ENCODE measurements around the gene DMPK. TPM values are rescaled to one million over a fixed set of nuclear protein-coding genes. Genes with fewer than 3 reads are reported as not detected.

DMPK gene
- 441 TPM for total RNA-seq
- long read RNA-seq, transcript DMPK-203 (13 exons, 1,982 nt), result minor isoform, 14 of 603 reads
- long read RNA-seq, transcript DMPK-204 (15 exons, 2,754 nt), result minor isoform, 15 of 603 reads
- long read RNA-seq, transcript DMPK-215 (1 exons, 1,410 nt), result minor isoform, 20 of 603 reads
- long read RNA-seq, transcript DMPK-201 (15 exons, 2,787 nt), result major isoform, 49 of 603 reads
- long read RNA-seq, partial matches to known transcripts, result 184 of 603 reads
- long read RNA-seq, other reads (novel, unspliced or antisense), result 296 of 603 reads

- DNase-seq (ENCODE audit: low spot score), result no peak
- intact Hi-C loops (cut with DNase I), result loop anchor here (2.0 kb wide), 1 partner anchor 13 kb away; the partner anchor contains the start of gene SIX5
Observed at GRCh38 chr19:45782162-45782691, at the start of gene DMPK. DMPK (minus strand) TSS chr19:45782490; CDS start chr19:45782352, 138 bp downstream.

GRCh38 chr19:45828945-45829344, 46.7 kb upstream of the DMPK start:
- DNase-seq (ENCODE audit: low spot score), result no peak
- intact Hi-C loops (cut with DNase I), result no loop called here

- intact Hi-C loops (cut with DNase I), result no loop called here
- no peak for DNase-seq (ENCODE audit: low spot score)
Observed at GRCh38 chr19:45828523-45828922, 46.2 kb upstream of the DMPK start.

GRCh38 chr19:45827459-45828093, 45.3 kb upstream of the DMPK start:
- DNase-seq (ENCODE audit: low spot score), result no peak
- intact Hi-C loops (cut with DNase I), result no loop called here

GRCh38 chr19:45826934-45827333, 44.6 kb upstream of the DMPK start:
- no peak for DNase-seq (ENCODE audit: low spot score)
- intact Hi-C loops (cut with DNase I), result no loop called here

GRCh38 chr19:45825917-45826893, 43.9 kb upstream of the DMPK start:
- intact Hi-C loops (cut with DNase I), result no loop called here
- no peak for DNase-seq (ENCODE audit: low spot score)

GRCh38 chr19:45825263-45825605, 42.9 kb upstream of the DMPK start:
- intact Hi-C loops (cut with DNase I), result no loop called here
- no peak for DNase-seq (ENCODE audit: low spot score)

- no peak for DNase-seq (ENCODE audit: low spot score)
- intact Hi-C loops (cut with DNase I), result no loop called here
Observed at GRCh38 chr19:45824531-45825262, 42.4 kb upstream of the DMPK start.

GRCh38 chr19:45824041-45824471, 41.8 kb upstream of the DMPK start:
- no peak for DNase-seq (ENCODE audit: low spot score)
- intact Hi-C loops (cut with DNase I), result no loop called here

GRCh38 chr19:45823182-45823581, 40.9 kb upstream of the DMPK start:
- intact Hi-C loops (cut with DNase I), result no loop called here
- DNase-seq (ENCODE audit: low spot score), result no peak

GRCh38 chr19:45822716-45823115, 40.4 kb upstream of the DMPK start:
- no peak for DNase-seq (ENCODE audit: low spot score)

GRCh38 chr19:45821570-45821969, 39.3 kb upstream of the DMPK start:
- no peak for DNase-seq (ENCODE audit: low spot score)
- intact Hi-C loops (cut with DNase I), result no loop called here

More at GRCh38 chr19:45822716-45823115, 40.4 kb upstream of the DMPK start:
- intact Hi-C loops (cut with DNase I), result no loop called here

GRCh38 chr19:45821103-45821521, 38.8 kb upstream of the DMPK start:
- intact Hi-C loops (cut with DNase I), result no loop called here

GRCh38 chr19:45820413-45821102, 38.3 kb upstream of the DMPK start:
- intact Hi-C loops (cut with DNase I), result no loop called here
- DNase-seq (ENCODE audit: low spot score), result no peak

More at GRCh38 chr19:45821103-45821521, 38.8 kb upstream of the DMPK start:
- no peak for DNase-seq (ENCODE audit: low spot score)

GRCh38 chr19:45819769-45820168, 37.5 kb upstream of the DMPK start:
- intact Hi-C loops (cut with DNase I), result no loop called here
- DNase-seq (ENCODE audit: low spot score), result no peak

GRCh38 chr19:45817725-45818301, 35.5 kb upstream of the DMPK start:
- intact Hi-C loops (cut with DNase I), result loop anchor here (1.0 to 2.0 kb wide), 2 partner anchors 48 to 65 kb away; no protein-coding TSS in a partner anchor
- no peak for DNase-seq (ENCODE audit: low spot score)

GRCh38 chr19:45817010-45817724, 34.9 kb upstream of the DMPK start:
- intact Hi-C loops (cut with DNase I), result loop anchor here (1.0 to 2.0 kb wide), 2 partner anchors 47 to 66 kb away; no protein-coding TSS in a partner anchor
- DNase-seq (ENCODE audit: low spot score), result peak; percentile 96
